ENCODE data around the gene COMMD4.
A peak's percentile ranks its signal among the peaks of the same experiment; 100 is the strongest.
"Not testable (repeated sequence)": the region's sequence is repeated elsewhere in the genome, so short reads cannot be mapped to it uniquely, and the experiment has no call there.

The COMMD4 gene

DNA sequence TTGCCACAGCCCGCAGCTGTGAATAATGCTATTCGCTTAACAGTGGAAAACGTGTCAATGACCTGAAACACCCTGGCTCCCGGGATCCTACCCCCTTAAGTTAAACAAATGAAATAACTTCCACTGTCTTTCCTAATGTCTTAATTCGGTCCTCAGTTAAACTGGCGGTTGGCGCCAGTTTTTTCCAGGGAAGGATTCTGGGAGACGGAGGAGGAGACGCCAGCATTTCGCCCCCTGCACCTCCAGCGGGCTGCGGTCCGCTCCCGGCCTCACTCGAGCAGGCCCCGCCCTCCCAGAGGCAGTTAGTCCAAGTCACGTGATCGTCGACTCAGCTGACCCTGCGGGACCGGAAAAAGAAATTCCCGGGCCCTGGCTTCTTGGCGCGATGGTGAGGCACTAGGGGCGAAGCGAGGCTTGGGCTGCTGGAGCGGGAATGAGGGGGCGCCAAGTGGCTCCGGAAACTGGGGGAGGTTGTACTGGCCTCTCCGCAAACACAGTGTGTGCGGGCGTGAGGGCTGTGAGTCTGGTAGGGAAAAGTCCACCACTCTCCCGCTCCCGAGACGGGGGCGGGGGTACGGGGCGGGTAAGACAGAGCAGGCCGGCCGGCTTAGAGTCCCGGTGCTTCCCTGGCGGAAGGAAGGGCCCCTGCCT, at the start of gene COMMD4:
TSS of gene COMMD4 (plus strand) at position 359 of the 651 bp plus-strand sequence. CDS start at position 386, 27 bp downstream.
- peak; percentile 72 for DNase-seq

GRCh38 chr15:75293660-75294059, 42.2 kb upstream of the COMMD4 start:
- DNase-seq: not testable (repeated sequence)

DNA sequence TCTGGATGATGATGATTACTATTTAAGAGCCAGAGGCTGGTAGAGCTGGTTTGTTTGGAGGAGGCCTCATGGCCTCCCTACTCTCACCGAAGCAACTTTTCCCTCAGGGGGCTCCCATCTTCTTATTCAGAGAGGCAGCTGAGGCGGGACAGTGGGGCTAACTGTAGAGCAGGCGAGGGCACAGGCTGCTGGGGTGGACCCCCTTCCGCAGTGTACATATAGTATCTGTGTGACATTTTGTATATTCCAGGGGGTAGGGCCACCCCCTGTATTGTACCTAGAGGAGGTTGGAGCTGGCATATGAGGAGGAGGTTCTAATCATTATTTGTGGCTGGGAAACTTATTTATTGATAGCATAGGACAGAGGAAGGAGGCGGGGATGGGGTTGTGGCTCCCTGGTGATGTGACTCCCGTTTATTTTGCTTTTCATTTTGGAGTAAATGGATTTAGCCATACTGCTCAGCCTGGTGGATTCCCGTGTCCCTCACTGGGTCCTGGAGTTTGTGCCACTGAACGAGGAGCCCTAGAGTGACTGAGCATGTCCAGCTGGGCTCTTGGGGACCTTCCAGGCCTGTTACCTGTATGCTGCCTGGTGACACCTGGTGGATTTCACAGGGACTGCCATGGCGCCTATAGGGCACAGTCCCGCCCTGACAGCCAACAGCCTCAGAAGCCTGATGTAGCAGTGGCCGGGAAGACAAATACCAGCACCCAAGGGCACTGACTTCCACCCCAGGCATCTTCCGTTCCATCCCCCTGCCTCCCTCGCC, 37.1 kb upstream of the COMMD4 start:
- DNase-seq: not testable (repeated sequence)

- DNase-seq: peak; percentile 61
Measured at GRCh38 chr15:75299311-75299688, 36.6 kb upstream of the COMMD4 start.

DNA sequence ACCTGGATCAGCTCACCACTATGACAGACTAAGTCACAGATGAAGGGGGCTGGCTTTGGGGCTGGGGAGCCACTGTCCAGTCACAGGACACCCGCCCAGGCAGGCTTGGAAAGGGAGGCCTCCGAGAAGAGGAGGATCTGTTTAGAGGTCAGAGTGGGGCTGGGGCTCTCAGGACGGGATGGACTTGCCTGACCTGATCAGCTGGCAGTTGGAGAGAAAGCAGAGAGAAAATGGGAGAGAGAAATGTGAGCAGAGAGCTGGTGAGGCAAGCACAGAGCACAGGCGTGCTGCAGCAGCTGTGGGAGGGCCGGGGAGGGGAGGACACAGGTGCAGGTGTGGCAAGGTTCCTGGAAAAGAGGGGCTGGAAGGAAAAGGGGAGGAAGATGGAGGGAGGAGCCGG, 35.8 kb upstream of the COMMD4 start:
- not testable (repeated sequence) for DNase-seq

DNA sequence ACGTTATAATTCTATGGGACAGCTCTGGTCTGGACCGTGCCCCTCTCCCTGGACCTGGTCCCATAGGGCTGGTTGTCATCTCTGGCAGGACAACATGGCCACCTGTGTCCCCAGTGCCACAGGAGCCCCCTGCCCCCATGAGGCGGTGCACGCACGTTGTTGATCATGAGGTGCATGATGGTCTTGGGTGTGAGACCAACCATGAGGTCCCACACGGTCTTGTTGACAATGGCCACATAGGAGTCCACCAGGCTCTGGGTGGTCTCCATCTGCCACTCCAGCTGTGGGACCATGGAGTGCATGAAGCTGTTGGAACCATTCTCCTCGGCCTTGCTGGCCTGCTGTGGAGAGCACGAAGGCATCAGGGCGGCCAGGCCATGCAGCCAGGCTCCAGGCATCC, 33.5 kb upstream of the COMMD4 start:
- no peak for DNase-seq

- not testable (repeated sequence) for DNase-seq
Measured at GRCh38 chr15:75302753-75303152, 33.1 kb upstream of the COMMD4 start.

DNA sequence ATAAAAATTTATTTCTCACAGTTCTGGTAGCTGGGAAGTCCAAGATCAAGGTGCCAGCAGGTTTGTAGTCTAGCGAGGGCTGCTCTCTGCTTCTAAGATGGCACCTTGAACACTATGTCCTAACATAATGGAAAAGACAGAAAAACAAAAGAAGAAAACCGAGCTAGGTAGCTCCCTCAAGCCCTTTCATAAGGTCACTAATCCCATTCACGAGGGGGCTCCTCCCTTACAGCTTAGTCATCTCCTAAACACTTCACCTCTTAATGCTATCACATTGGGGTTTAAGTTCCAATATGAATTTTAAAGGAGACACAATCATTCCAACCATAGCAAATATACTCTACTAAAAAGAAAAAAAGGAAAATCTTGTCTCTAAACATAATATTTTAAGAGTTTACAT, 29.7 kb upstream of the COMMD4 start:
- no peak for DNase-seq

DNA sequence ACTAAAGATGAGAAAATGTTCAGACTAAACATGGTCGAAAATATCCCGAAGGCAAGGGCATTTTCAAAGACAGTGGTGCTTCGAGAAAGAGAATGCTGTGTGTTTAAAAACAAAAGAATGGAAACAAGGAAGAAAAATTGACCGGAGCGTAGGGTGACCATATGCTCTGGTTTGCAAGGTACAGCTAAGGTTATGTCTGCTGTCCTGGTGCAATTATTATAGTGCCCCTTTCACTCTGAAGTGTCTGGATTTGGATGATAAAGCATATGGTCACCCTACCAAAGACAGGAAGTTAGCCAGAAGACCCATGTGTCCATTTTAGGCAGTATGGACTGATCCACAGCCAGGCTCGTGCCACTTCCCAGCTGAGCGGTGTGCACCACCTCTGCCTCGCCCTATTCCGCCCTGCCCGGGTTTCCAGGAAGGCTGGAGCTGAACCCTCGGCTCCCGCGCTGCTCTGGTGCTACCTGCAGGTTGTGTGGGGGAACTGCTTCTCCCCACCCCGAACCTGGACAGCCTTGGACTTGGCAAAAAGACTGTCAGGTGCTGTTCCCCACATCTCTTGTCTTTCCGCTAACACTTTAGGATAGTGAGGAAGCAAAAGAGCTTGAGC, 28.0 kb upstream of the COMMD4 start:
- DNase-seq: no peak

- DNase-seq: no peak
Measured at GRCh38 chr15:75309711-75310110, 26.2 kb upstream of the COMMD4 start.

DNA sequence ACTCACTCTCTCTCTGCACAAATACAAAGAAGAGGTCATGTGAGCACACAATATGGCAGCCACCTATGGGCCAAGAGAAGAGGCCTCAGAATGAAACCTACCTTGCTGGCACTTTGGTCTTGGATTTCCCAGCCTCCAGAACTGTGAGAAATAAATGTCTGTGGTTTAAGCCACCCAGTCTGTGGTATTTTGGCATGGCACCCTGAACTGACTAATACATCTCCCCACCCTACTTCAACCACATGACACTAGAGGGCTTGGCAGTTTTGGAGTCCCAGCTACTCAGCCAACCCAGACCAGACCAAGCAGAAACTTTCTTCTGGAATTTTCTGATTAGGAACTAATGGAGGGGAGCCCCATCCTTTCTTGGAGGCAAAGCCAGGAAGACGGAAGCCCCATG, 23.3 kb upstream of the COMMD4 start:
- DNase-seq: not testable (repeated sequence)

- DNase-seq: no peak
Measured at GRCh38 chr15:75313116-75313845, 22.6 kb upstream of the COMMD4 start.

DNA sequence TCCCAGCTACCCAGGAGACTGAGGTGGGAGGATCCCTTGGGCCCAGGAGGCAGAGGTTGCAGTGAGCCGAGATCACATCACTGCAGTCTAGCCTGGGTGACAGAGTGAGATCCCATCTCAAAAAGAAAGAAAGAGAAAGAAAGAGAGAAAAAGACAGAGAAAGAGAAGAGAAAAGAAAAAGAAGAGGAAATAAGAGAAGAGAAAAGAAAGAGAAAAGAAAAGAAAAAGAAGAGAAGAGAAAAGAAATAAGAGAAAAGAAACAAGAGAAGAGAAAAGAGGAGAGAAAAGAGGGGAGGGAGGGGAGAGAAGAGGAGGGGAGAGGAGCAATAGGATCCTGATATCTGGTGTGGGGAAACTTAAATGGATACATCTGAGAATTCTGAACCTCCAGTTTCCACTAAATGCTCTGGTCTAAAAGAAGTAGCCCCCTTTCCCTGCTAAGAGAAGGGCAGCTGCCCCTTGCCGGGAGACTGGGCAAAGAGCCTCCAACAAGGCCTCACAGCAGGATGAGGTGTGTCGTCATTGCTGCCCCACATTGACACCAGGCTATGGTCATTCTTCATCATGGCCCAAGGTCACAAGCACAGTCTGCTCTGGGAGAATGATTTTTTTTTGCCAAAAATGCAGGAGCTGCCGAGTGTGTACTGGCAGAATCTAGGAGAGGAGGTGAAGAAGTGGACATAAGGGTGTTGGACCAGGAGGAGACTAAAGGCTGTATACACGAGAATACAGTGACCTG, 21.1 kb upstream of the COMMD4 start:
- DNase-seq: no peak

- DNase-seq: not testable (repeated sequence)
Measured at GRCh38 chr15:75319231-75319897, 16.5 kb upstream of the COMMD4 start.

DNA sequence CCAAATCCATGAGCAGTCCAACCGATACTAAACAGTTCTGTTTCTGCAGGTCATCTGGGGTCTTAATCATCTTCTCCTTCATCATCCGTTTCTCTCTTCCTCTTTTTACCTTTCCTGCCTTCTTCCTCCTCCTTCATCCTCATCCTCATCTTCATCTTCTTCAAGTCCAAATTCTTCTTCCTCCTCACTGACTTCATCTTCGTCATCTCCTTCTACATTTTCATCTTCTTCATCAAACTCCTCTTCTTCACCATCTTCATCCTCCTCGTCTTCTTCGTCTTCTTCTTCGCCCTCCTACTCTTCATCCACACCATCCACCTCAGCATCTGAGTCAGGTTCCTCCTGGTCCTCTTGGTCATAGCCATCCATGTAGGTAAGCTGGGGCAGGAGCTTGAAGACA, 14.2 kb upstream of the COMMD4 start:
- DNase-seq: no peak

DNA sequence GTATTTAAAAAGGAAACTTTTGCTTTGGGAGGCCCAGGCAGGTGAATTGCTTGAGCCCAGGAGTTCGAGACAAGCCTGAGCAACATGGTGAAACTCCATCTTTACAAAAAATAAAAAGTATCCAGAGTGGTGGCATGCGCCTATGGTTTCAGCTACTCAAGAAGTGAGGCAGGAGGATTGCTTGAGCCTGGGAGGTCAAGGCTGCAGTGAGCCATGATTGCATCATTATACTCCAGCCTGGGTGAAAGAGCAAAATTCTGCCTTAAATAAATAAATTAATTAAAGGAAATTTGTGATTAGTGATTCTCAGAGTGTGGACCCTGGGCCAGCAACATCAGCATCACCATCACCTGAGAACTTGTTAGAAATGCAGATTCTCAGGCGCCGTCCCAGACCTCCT, 9.9 kb upstream of the COMMD4 start:
- DNase-seq: no peak

DNA sequence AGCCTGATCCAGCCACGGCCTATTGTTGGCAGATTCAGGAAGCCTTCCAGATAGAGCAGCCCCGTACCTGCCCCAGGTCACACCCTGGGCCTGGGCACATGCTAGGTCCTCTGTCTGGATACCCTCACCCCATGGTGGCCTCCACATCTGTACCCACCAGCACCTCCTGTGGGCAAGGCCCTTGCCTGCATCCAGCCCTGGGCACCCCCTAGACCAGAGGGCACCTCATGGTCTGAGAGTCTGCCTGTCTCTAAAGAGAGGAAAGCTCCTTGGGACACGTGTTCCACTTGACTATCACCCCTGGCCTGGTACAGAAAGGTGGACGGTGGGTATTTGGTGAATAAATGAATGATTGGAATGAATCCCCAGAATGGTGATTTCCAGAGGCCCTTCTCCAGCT, 8.9 kb upstream of the COMMD4 start:
- DNase-seq: no peak

DNA sequence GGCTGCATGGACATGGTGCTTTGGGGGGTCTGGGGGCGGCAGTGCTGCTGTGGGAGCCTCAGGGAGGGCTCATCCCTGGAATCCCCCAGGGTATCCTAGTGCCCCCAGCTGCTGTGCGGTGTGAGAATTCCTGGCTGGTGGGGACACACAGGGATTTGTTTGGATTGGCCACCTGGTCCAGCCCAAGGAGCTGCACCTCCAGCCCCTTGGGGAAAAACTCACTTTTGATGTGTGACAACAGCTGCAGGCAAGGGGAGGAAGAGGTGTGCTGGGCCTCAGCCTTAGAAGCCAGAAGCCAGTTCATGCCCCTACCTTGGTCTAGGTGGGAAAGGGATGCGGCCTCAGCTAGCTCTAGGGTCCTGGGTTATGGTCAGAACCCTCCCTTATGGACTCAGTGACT, 8.4 kb upstream of the COMMD4 start:
- DNase-seq: no peak

- DNase-seq: no peak
Measured at GRCh38 chr15:75328493-75329314, 7.2 kb upstream of the COMMD4 start.

- no peak for DNase-seq
Measured at GRCh38 chr15:75329571-75329970, 6.3 kb upstream of the COMMD4 start.

GRCh38 chr15:75332093-75332492, 3.8 kb upstream of the COMMD4 start:
- DNase-seq: not testable (repeated sequence)
